ENCODE measurements around the gene LCLAT1.

The LCLAT1 gene

GRCh38 chr2:30527411-30527810, 80.4 kb downstream of the LCLAT1 start:
- FAIRE-seq, result no peak

- FAIRE-seq, result no peak
Measured at GRCh38 chr2:30527859-30528258, 80.8 kb downstream of the LCLAT1 start.

GRCh38 chr2:30530346-30530745, 83.3 kb downstream of the LCLAT1 start:
- no peak for FAIRE-seq

GRCh38 chr2:30541680-30542079, 94.6 kb downstream of the LCLAT1 start:
- FAIRE-seq, result no peak

- FAIRE-seq, result no peak
Measured at GRCh38 chr2:30545875-30546274, 98.8 kb downstream of the LCLAT1 start.

- FAIRE-seq, result no peak
Measured at GRCh38 chr2:30548386-30548785, 101.3 kb downstream of the LCLAT1 start.

- FAIRE-seq, result no peak
Measured at GRCh38 chr2:30549096-30549495, 102.0 kb downstream of the LCLAT1 start.

- no peak for FAIRE-seq
Measured at GRCh38 chr2:30559544-30560275, 112.7 kb downstream of the LCLAT1 start.

GRCh38 chr2:30561349-30561748, 114.3 kb downstream of the LCLAT1 start:
- no peak for FAIRE-seq

GRCh38 chr2:30565851-30566358, 118.9 kb downstream of the LCLAT1 start:
- FAIRE-seq, result no peak

- no peak for FAIRE-seq
Measured at GRCh38 chr2:30566631-30567030, 119.6 kb downstream of the LCLAT1 start.

- no peak for FAIRE-seq
Measured at GRCh38 chr2:30567317-30567716, 120.3 kb downstream of the LCLAT1 start.

- FAIRE-seq, result no peak
Measured at GRCh38 chr2:30569946-30570345, 122.9 kb downstream of the LCLAT1 start.

- FAIRE-seq, result no peak
Measured at GRCh38 chr2:30577151-30577550, 130.1 kb downstream of the LCLAT1 start.

GRCh38 chr2:30580391-30580790, 133.3 kb downstream of the LCLAT1 start:
- no peak for FAIRE-seq

- FAIRE-seq, result no peak
Measured at GRCh38 chr2:30582521-30582920, 135.5 kb downstream of the LCLAT1 start.

GRCh38 chr2:30583204-30583749, 136.2 kb downstream of the LCLAT1 start:
- no peak for FAIRE-seq

- no peak for FAIRE-seq
Measured at GRCh38 chr2:30584116-30584515, 137.1 kb downstream of the LCLAT1 start.

- no peak for FAIRE-seq
Measured at GRCh38 chr2:30588994-30589393, 141.9 kb downstream of the LCLAT1 start.

- FAIRE-seq, result no peak
Measured at GRCh38 chr2:30590407-30590806, 143.4 kb downstream of the LCLAT1 start.

GRCh38 chr2:30591186-30591585, 144.1 kb downstream of the LCLAT1 start:
- FAIRE-seq, result no peak

GRCh38 chr2:30601375-30601774, 154.3 kb downstream of the LCLAT1 start:
- no peak for FAIRE-seq

GRCh38 chr2:30605197-30605596, 158.2 kb downstream of the LCLAT1 start:
- FAIRE-seq, result no peak

- FAIRE-seq, result no peak
Measured at GRCh38 chr2:30608643-30609042, 161.6 kb downstream of the LCLAT1 start.

- FAIRE-seq, result no peak
Measured at GRCh38 chr2:30611583-30611982, 164.5 kb downstream of the LCLAT1 start.
